T-helper 22 cell (primary cell): ENCODE measurements around the gene TMEM135.
"Not testable (repeated sequence)": the region's sequence is repeated elsewhere in the genome, so short reads cannot be mapped to it uniquely, and the experiment has no call there.

ENCODE experiments used
- DNase-seq: peaks from one replicate; pipeline ENCODE4 v3.0.0-alpha.2; 2020; ENCODE audit warnings: low read depth

The TMEM135 gene

DNA sequence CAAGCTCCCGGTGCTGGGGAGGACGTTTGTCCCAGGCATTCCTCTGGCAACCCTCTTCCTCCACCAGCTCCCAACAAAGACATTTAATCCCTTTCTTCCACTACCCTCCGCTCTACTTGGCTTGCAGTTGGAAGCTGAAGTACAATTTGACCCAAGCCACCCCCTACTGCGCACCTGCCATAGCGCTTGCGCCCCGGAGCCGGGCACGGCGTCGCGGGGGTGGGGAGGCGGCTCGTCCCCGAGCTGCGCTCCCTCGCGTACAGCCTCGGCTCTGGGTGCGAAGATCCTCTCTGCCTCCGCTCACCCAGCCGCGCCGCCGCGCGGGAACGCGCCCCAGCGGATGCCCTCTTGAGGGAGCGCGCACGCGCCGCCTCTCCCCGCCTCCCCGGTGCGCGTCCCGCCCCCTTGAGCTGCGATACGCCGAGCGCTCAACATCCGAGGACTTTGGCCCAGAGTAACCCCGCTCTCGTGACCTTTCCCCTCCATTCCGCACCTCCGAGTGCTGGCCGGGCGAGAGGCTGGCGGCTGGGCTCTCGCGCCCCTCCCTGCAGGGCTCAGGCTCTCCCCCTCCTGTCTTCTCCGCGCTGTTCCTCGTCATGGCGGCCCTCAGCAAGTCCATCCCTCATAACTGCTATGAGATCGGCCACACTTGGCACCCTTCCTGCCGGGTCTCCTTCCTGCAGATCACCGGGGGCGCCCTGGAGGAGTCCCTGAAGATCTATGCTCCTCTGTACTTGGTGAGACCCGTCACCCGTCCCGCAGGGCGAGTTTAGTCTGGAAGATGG lies at the start of gene TMEM135:
TMEM135 (plus strand) TSS at position 485 of the 785 bp plus-strand sequence; CDS start at position 597, 112 bp downstream.
- peak; percentile 76 for DNase-seq

DNA sequence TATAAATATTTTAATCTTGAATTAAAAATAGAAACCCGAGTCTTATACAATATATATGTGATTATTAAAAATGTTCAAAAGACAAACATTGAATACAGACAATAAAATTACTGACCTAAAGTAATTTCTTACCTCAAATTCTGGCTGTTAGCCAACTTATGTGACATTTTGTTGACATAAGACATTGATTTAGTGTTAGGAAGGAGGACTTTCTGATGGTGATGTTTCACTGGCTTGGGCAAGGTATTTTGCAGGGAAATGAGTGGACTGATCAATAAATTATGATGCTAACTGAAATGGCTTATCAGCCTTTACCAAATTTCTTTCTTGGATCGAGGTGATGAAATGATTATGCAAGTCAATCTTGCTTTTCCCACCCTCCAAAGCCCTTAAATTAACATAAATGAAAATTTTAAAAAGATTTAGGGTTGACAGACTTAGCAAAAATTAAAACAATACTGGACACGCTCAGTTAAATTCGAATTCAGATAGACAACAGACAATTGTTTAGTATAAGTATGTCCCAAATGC lies 49.3 kb upstream of the TMEM135 start:
- no peak for DNase-seq

DNA sequence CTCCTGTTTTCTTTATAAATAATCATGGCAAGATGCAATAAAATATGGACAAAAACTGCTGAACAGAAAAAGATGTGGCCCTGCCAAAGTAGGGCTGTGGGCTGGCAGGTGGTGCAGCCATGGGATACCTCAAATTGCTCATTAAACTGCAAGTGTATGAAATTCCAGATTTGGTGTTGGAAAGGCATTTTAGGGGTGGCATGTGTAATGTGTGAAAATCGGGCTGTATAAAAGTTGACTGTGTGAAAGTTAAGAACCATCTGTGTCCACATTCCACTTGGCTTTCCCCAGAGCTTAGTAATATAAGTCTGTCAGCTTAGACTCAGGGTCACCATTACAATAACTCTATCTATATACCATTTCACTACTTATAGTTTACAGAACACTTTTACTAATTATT lies 47.7 kb upstream of the TMEM135 start:
- no peak for DNase-seq

DNA sequence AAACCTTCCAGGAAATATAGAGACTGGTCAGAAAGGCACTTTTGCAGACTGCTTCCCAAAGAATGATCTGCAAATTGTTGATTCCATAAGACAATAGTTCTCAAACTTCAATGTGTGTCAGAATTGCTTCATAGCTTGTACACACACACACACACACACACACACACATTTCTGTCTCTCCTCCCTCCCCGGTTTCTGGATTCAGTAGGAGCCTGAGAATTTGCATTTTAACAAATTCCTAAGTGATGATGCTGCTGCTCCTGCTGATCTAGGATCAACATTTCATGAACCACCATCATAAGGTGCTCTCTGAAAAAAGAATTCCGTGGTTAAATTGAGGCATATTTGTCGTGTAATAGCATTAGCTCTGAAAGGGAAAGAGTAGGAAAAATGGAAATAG lies 47.2 kb upstream of the TMEM135 start:
- DNase-seq = no peak

DNA sequence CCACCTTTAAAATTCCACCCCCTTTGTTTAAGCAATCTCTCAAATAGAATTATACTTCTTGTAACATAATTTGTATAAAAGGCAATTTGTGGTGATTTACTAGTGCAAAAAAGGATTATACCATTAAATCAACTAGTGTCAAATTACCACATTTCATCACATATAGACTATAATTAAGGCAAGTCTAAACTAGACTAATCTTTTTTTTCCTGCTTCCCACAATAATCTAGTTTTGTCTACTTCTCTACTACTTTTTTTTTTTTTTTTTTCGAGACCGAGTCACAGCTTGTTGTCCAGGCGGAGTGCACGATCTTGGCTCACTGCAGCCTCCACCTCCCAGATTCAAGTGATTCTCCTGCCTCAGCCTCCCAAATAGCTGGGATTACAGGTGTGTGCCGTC lies 46.4 kb upstream of the TMEM135 start:
- no peak for DNase-seq

DNA sequence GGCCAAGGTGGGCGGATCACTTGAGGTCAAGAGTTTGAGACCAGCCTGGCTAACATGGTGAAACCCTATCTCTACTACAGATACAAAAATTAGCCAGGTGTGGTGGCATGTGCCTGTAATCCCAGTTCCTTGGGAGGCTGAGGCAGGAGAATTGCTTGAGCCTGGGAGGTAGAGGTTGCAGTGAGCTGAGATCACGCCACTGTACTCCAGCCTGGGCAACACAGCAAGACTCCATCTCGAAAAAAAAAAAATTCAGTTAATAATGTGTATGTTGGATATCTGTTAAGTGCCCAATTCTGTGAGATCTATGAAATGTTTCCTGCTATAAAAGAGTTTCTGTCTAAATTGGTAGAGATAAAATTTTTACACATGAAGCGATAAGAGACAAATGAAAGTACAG lies 45.4 kb upstream of the TMEM135 start:
- DNase-seq = not testable (repeated sequence)

DNA sequence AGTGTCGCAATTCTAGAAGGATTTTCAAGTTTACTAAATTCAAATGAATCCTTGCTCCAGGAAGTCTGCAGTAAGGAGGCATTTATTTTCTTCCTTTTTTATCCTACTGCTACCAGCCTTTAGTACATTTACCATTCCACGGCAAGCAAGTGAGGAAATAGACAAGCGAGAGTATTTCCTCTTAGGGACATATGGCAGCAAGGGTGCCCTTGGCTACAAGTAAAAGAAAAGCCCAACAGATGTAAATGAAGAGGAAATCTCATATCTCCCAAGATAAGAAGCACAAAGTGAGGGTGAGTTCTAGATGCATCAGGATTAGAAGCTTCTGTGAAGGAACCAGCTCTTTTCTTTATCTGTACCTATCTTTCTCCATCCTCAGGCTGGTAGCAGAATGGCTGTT lies 44.7 kb upstream of the TMEM135 start:
- DNase-seq = no peak

DNA sequence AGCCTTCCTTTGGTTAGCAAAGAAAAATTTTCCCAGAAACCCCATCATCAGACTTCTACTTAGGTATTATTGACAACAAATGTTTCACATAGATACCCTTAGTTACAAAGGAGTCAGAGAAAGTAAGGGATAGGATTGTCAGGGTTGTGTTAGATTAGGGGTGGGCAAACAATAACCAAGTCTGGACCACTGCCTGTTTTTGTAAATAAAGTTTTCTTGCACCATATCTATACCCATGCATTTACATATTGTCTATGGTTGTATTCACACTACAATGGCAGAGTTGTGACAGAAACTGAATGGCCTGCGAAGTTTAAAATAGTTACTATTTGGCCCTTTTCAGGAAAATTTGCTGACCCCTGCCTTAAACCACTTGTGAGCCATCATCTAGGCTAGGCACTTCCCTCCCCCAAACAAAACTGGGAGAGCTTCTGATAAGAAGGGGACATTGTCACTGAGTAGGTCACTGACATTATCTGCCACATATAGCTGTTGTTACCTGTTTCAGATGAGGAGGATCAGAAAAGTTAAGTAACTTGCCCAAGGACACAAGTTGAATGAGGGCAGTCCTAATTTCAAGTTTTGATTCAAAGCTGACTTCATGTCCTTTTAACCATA lies 40.7 kb upstream of the TMEM135 start:
- no peak for DNase-seq

DNA sequence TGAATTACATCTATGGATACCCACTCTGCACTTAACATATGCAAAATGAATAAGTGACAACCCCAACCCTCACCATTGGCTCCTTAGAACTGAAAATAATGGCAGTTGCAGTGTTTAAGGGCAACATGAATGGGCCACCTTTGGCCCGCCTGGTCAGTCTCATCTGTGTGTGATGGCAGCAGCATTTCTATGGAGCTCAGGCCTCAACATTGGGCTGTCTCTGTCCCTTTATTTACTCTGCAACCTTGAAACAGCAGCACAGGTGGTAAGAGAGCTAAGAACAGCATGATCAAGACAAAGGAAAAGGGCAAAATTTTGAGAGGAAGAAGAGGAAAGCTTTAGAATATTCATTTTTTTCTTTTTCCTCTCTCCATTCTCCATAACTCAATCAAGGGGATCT lies 38.3 kb upstream of the TMEM135 start:
- DNase-seq = no peak

DNA sequence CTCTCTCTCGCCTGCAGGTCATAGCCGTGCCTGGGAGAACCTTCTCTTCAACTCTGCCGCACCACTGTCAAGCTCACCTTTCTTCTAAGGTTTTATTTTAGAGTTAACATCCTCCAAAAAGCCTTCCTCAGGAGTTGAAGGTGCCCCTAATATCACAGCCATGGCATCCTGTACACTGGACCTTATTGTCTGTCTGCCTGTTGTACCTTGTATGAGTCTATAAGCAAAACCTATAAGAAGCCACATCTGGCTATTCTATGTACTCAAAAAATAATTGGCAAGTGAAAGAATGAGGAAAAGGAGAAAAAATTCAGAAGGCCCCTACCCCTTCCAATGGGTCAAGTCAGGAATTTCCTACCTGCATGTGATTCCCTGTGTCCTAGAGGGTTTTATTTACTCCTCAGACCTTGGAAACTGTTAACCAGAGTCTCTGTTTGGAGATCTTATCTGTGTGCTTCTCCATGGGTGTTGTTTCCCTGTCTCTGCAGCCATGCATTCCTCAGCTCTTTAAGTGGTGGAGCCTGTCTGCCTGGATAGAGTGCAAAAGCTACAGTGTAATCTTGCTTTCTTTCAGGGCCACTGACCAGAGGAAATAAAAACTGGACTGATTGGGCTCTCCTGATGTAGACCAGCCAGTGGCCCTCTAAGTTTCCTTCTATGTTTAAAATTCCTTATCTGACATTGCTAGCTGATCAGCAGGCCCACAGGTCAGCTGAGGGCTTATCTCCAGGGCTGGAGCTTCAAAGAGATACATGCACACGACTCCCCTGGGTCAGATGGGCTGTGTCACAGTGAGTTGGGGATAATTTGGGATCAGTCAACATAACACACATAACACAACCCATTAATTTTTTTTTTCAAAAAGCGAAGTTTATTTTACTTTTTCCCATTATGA lies 37.6 kb upstream of the TMEM135 start:
- no peak for DNase-seq

DNA sequence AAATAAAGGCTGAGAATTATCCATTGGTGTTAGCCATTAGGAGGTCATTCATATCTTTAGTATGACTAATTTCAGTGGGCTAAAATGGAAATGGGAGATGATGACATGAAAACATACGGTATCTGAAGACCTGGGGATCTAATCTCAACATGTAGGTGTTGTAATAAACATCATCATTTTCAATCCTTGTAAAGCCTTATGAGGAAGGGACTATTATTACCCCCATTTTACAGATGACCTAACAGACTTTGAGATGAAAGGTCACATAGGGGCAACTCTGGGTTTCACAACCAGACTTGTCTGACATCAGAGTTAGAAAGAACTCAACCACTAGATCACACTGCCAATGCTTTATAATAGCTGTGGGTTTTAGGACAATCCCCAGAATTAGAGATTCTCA lies 34.8 kb upstream of the TMEM135 start:
- DNase-seq = no peak

DNA sequence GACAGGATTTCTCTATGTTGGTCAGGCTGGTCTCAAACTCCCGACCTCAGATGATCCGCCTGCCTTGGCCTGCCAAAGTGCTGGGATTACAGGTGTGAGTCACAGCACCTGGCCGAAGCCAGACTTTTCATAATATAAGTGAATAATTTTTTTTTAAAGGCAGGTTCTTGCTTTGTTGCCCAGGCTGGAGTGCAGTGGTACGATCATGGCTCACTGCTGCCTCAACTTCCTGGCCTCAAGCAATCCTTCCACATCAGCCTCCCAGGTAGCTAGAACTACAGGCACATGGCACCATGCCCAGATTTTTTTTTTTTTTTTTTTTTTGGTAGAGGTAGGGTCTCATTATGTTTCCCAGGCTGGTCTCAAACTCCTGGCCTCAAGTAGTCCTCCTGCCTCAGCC lies 33.5 kb upstream of the TMEM135 start:
- DNase-seq = not testable (repeated sequence)

DNA sequence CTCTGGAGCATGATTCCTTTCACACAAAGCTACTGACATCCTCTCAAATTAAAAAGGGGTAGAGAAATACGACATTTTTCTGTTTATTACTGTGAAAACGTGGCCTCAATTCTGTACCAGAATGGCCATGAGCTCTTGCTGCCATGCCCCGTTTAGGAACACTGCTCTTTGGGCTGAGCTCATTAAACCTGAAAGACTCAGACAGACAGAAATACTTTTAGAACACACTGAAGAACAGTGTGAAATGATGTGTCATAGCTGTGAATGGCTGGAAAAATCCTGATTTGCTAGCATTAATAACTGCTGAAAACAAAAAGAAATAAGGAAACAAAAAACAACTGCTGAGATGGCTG lies 32.2 kb upstream of the TMEM135 start:
- no peak for DNase-seq

DNA sequence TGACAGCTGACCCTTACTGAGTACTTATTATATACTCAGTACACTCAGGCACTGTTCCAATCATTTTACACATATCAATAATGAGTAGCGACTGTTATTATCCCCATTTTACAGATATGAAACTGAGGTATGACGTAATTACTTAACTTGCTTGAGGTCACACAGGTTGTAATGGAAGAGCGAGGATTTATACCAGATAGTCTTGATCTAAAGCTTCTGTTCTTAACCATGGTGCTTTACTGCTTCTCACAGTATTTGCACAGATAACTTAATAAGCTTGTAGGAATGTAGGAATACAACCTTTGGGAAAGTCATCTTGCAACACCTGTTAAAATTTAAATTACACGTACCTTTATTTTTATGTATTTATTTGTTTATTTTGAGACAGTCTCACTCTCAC lies 31.7 kb upstream of the TMEM135 start:
- no peak for DNase-seq

DNA sequence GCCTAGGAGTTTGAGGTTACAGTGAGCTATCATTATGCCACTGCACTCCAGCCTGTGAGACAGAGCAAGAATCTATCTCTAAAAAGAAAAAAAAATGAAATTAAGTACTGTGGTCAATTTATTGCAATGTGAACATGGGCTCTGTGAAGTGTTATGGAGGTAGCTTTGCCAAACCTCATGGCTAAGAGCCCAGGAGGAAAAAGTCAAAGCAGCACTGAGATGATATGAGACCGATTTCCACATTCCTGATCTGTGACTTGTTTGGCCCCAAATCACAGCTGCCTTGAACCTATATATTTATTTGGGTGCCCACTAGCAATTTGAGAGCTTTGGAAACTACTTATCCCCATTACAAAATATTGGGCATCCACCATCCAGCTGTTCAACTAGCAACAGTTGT lies 29.8 kb upstream of the TMEM135 start:
- no peak for DNase-seq

DNA sequence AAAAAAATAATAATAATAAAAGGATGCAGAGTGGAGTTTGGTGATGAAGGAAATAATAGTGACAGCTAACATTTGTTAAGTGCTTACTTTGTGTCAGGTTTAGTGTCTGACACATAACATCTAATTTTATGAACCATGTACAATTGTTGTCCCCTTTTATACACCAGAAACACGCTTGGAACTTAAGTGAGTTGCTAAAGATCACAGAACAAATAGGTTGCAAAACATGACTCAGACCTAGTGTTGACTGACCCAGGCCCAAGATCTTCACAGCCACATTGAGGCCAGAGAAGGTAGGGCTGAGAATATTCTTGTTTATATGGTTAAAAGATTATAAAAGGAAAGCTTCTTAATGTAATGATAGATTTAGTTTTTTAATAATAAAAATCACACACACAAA lies 25.6 kb upstream of the TMEM135 start:
- no peak for DNase-seq

DNA sequence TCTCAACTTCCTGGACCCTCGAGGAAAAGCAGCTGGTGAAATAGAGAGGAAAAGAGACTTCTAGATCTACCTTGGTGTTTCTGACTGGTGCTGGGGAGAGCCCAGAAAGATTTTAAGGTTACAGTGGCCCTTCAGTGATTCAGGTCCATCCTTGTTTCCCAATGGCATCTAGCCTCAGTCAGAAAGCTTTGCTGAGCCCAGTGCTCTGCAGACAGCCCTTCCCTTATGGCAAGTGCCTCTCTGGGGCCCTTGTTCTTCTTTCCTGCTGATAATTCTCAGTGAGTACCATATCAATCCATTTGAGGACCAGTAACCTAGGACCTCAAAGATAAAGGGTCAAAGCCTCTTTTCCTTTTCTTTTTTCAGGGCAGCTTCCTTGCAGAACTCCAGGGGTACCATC lies 25.1 kb upstream of the TMEM135 start:
- no peak for DNase-seq

DNA sequence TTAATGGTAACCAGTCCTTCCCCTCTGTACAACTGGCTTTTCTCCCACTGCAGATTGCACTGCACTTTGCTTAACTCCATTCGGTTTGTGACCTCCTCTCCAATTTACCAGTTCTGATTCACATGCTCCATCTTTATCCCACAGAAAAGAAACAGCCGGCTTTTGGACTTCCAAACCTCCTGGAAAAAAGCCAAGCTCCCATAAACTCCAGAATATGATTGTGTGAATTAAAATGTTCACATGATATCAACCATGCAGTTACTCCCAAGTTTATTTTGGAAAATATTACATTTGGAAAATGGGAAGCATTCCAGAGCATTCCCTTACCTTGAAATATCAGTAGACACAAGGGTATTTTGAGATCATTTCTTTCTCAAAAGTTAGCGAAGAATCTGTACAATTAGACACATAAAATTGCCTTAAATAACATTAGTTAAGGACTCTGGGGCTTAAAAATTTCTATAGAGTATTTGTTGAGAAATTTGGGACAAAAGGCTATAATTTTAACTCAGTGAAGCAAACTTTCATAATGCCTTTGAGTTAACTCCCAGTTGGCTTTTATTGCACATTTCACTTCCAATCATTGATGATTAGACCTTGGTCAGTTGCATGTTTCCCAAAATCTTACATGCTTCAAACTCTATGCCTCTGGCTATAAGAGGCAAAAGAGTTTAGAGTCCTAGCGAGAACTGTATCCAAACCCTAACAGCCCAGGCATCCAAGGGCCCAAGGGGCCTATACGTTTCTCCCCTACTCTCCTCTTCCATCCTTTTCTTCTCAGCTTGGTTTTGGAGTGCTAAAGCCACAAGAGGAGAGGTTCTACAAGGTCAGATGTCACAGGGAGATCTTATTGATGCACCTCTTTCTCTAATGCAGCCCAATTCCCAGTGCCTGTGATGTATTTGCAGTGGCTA lies 23.6 kb upstream of the TMEM135 start:
- DNase-seq = no peak

DNA sequence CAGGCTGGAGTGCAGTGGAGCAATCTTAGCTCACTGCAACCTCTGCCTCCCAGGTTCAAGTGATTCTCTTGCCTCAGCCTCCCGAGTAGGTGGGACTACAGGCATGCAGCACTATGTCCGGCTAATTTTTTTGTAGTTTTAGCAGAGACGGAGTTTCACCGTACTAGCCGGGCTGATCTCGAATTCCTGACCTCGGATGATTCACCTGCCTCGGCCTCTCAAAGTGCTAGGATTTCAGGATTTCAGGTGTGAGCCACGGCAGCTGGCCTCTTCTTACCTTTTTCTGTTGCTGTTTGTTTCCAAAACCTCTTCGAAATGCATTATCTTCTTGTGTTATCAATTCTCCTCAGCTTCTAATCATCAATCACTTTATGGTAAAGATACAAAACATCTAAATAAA lies 22.1 kb upstream of the TMEM135 start:
- no peak for DNase-seq

DNA sequence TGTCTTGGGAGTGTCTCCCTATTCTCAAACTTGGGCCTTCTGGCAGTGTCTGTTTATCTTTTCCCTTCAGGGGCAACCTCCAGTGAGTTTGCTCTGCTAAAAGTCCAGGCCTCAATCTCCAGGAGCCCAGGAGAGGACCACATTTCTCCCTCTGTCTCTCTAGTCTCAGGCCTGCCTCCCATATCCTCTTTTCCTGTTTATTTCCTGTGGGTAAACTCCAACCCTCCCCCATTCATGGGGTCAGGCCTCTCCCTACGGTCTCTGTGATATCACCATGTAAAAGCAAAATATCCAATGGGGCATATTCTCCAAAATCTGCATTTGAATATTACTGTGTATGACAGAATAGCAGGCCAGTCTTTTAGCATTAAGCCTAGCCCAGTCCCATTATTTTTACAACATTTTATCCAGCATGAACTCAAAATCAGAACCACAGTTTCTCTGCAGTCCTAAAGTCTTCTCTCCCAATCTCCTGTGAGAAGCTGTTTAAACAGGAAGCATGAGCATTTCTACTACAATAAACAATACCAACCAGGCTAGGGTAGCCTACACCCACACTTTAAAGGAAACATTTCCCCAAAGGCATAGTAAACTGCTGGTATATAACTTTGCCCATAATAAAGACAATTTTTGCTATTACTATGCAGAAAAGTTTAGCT lies 18.0 kb upstream of the TMEM135 start:
- no peak for DNase-seq

DNA sequence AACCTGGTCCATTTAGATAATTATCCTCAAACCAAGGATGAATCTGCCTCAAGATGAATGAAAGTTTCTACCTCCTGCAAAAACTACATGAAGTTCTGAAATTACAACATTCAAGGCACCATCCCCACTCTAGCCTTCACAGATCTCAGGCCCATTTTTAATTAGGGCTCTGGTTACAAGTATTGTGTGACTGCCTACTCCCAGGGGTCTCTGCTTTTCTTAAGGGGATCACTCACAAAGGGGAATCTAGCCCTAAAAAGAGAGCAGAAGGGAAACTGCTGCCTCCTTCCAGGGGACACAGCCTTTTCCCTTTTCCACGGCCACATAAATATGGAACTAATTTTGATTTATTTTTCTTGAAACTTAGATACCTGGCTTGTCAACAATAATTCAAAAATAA lies 17.4 kb upstream of the TMEM135 start:
- no peak for DNase-seq
